ENCODE results near the gene NUDT7.

GRCh38 chr16:77758508-77758907, 36.2 kb downstream of the NUDT7 start:
- no peak for TF ChIP-seq GATAD2A (IDR thresholded peaks at IDR 0.05)
- no peak for TF ChIP-seq KLF16 (IDR thresholded peaks at IDR 0.05)
- no peak for TF ChIP-seq KDM1A (IDR thresholded peaks at IDR 0.05)

Data from K562 (cell line).